HG02870 (cell line): ENCODE results near the gene PNKD.

Source experiments
- ATAC-seq: cut with Tn5 transposase; IDR thresholded peaks from one replicate; pipeline ENCODE4 v1.9.1; 2021; ENCODE audit warnings: mild to moderate bottlenecking, moderate library complexity; ENCODE audit not compliant: unreplicated experiment

The PNKD gene

DNA sequence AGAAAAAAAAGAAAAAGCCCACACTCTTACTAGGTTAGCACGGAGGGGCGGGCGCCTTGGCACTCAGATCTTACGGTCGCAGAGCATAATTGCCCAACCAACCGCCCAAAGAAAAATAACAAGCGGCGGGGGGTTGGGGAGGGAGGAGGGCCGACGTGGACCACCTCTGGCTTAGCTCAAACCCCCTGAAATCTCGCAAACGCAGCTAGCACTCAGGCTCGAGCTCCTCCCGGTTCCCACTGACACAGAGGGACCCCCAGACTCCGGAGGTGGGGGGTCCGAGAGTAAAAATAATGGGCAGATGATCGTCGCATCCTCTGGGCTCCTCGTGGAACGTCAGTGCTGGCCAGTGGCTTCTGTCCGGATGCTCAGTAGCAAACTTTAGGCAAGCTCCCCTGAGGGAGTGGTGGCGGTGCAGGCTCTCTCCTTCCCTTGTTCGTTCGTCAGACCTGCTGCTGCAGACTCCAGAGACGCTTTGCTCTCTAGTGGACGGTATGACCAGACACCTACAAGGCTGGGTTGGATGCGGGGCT, 98.4 kb downstream of the PNKD start:
- ATAC-seq, result no peak

DNA sequence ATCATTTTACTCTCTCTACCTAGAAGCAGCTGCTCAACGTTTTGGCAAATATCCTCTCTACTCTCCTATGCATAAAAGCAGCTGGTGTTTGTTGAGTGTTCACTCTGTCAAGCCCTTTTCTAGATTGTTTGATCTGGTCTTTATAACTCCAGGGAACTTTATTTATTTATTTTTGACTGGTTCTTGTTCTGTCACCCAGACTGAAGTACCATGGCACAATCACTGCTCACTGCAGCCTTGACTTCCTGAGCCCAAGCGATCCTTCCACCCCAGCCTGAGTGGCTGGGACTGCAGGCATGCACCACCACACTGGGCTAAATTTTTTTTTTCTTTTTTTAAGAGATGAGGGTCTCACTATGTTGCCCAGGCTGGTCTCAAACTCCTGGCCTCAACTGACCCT, 99.0 kb downstream of the PNKD start:
- ATAC-seq, result no peak

GRCh38 chr2:218370410-218371063, 100.2 kb downstream of the PNKD start:
- ATAC-seq, result no peak

- ATAC-seq, result no peak
These were observed 101.6 kb downstream of the PNKD start for GRCh38 chr2:218371983-218372350.

GRCh38 chr2:218374795-218375194, 104.5 kb downstream of the PNKD start:
- ATAC-seq, result no peak

DNA sequence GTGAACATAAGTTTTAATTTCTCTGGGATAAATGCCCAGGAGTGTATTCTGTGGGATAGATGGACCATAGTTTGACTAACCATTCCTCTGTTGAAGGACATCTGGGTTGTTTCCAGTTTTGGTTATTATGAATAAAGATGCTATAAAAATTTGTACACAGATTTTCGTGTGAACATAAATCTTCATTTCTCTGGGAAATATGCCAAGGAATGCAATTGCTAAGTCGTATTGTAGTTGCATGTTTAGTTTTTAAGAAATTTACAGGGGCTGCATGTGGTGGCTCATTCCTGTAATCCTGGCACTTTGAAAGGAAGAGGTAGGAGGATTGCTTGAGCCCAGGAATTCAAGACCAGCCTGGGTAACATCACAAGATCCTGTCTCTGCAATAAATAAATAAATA, 104.9 kb downstream of the PNKD start:
- no peak for ATAC-seq

DNA sequence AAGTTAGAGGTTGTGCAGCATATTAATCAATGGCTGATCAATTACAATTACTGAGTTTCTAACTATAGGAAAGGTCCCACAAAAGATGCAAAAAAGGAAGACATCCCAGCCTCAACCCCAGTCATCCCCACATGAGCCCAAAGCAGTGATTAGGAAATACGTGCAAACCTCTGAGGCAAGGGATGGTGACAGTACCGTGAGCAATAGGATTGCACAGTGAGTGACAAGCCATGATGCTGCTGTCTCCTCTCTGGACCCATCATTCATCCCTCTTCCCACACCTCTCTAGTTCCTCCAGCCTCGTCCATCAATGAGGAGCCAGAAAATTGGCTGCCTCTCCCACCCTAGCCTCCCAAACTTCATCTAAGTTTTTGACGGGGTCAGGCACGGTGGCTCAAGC, 107.7 kb downstream of the PNKD start:
- no peak for ATAC-seq

- no peak for ATAC-seq
These were observed 111.6 kb downstream of the PNKD start, which contains the start of gene SLC11A1 for GRCh38 chr2:218381916-218382366. TSS of gene SLC11A1 (plus strand) at chr2:218382273. CDS start at chr2:218382369, 96 bp downstream.

GRCh38 chr2:218382785-218383184, 112.5 kb downstream of the PNKD start:
- ATAC-seq, result no peak

DNA sequence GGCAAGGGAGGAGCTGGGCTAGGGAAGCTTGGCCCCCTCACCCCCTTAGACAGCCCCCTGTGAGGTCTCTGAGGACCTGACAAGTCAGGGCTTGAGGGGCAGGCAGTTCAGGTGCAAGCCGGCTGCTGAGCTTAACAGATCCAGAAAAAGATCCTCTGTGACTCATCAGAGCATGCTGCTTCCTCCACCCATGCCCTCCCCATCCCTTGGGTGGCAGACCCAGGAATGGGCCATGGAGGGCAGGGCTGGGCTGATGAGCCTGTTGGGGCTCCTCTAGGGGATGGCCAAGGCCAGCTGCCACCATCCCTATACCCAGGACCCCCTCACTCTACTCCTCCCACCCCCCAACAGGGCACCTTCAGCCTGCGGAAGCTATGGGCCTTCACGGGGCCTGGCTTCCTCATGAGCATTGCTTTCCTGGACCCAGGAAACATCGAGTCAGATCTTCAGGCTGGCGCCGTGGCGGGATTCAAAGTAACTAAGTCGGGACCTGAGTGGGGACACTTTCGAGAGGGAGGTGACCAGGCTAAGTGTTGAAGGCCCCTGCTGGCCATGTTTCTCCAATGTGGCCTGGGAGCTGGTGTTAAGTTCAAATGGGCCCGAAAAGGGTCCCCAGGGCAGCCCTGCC, 113.7 kb downstream of the PNKD start:
- ATAC-seq, result no peak

DNA sequence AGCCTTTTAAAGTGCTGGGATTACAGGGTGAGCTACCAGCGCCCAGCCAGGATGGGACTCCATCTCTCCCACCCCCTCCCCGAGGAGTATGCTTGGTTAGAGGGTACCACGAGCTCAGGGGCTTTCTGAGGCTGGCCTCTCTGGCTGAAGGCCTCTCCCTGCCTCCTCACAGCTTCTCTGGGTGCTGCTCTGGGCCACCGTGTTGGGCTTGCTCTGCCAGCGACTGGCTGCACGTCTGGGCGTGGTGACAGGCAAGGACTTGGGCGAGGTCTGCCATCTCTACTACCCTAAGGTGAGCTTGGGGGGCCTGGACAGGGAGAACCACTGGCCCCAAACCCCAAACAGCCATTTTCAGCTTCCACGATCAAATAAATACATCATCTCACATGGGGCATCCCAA, 114.7 kb downstream of the PNKD start:
- no peak for ATAC-seq

GRCh38 chr2:218386505-218387368, 116.4 kb downstream of the PNKD start:
- no peak for ATAC-seq

DNA sequence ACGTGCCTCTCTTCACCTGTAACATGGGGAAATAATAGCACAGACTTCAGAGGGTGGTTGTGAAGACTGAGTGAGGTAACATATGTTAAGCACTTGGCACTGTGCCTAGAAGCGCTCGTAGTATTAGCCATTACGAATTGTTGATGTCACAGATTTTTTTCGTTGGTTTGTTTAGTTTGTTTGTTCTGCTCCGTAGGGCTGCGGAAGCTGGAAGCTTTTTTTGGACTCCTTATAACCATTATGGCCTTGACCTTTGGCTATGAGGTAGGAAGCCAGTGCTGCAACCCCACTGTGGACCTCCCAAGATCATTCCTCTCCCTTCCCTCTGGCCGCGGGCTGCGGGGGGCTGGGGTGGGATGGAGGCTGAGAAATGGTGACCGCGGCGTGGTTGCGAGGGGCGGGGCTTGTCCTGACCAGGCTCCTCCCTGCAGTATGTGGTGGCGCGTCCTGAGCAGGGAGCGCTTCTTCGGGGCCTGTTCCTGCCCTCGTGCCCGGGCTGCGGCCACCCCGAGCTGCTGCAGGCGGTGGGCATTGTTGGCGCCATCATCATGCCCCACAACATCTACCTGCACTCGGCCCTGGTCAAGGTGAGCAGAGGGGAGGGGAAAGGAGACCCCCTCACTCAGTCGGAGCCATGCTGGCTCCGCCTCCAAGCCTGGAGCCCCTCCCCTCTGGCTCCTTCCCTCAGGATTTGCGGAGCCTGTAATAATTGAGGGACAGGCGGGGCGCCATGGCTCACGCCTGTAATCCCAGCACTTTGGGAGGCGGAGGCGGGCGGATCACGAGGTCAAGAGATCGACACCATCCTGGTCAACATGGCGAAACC, 117.3 kb downstream of the PNKD start:
- no peak for ATAC-seq

DNA sequence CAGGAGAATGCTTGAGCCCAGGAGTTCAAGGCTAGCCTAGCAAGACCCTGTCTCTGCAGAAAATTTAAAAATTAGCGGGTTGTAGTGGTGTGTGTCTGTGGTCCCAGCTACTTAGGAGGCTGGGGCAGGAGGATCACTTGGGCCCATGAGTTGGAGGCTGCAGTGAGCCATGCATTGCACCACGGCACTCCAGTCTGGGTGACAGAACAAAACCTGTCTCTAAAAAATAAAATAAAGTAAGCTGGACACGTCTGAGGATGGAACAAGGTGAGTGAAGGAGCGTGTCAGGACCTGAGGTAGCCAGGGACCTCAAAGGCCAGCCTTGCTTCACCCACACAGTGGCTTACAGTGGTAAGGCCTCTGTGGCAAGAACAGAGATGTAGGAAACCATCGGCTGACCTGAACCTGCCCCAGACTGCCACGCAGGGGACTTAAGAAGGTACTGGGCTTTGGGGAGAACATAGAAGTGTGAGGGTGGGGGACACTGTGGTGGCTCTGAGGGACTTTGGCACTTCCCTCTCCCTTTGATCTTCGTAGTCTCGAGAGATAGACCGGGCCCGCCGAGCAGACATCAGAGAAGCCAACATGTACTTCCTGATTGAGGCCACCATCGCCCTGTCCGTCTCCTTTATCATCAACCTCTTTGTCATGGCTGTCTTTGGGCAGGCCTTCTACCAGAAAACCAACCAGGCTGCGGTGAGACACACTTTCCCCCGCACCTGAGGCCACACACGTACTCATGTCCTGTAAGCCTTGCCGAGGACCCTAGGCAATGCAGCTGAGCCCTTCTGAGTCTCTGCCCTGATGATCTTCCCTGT, 119.2 kb downstream of the PNKD start:
- ATAC-seq, result no peak

DNA sequence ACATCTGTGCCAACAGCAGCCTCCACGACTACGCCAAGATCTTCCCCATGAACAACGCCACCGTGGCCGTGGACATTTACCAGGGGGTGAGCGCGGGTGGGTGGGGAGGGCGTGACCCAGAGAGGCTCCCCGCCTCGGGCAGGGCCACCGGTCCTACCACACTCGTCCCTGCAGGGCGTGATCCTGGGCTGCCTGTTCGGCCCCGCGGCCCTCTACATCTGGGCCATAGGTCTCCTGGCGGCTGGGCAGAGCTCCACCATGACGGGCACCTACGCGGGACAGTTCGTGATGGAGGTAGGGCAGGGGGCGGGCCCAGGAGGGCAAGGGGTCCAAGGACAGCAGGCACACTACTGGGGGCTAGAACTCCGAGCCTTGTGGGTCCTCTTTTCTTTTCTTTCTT, 120.9 kb downstream of the PNKD start:
- ATAC-seq, result no peak

- no peak for ATAC-seq
These were observed 122.1 kb downstream of the PNKD start for GRCh38 chr2:218392459-218392858.

GRCh38 chr2:218392891-218393462, 122.7 kb downstream of the PNKD start:
- ATAC-seq, result no peak

DNA sequence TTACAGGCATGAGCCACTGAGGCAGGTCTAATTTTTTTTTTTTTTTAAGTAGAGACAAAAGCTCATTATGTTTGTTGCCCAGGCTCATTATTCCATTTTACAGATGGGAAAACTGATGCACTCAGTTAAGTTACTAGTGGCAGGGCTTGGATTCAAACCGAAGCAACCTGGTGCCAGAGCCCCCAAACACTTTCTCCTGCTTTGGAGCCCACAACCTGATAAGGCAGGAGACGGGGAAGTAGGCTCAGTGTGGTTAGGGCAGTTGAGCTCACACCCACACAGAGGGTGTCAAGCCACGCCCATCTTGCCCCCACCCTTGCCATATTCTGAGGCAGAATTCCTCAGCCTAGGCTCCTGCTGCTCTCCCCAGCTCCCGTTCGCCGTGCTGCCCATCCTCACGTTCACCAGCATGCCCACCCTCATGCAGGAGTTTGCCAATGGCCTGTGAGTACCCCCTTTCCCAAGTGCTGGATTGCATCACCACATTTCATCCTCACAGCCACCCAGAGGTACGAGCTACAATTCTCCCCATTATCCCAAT, 123.5 kb downstream of the PNKD start:
- ATAC-seq, result no peak
